Measurements from ENCODE around the gene CYFIP2. TPM values are rescaled to one million over a fixed set of nuclear protein-coding genes. Genes with fewer than 3 reads are reported as not detected.

The CYFIP2 gene
- total RNA-seq, 1 experiment from 2014 or later, result 14.3 TPM

GRCh38 chr5:157219491-157220271 lies 46.2 kb upstream of the CYFIP2 start:
- ChIA-PET POLR2A (no interaction called here), CTCF (no interaction called here)
- no peak overlapping the region for H3K4me3 Mint-ChIP-seq (ENCODE audit: unreplicated experiment)
- no peak overlapping the region for H3K27ac Mint-ChIP-seq (ENCODE audit: unreplicated experiment)
- H3K4me3 ChIP-seq (ENCODE audit: low read depth, low read length), result no peak overlapping the region
- no peaks in the 10 kb centered on the region for H3K4me1 Mint-ChIP-seq (ENCODE audit: low read depth, unreplicated experiment)
- intact Hi-C loops (cut with micrococcal nuclease; ENCODE audit: unreplicated experiment), result no loop called here
- no peaks in the 10 kb centered on the region for H3K36me3 ChIP-seq (ENCODE audit: control insufficient read depth, insufficient read depth, low read length)
- no TSS peak for BruUV-seq (replicated peaks)
- H3K27me3 ChIP-seq (replicated peaks; ENCODE audit: control insufficient read depth, insufficient read depth, low read length), result no peaks in the 10 kb centered on the region
- no peaks in the 10 kb centered on the region for H3K4me1 ChIP-seq
- no peaks in the 10 kb centered on the region for H3K9me3 Mint-ChIP-seq (ENCODE audit: unreplicated experiment)
- H3K9me3 ChIP-seq, result no peaks in the 10 kb centered on the region
- TF ChIP-seq, protein P1, sequence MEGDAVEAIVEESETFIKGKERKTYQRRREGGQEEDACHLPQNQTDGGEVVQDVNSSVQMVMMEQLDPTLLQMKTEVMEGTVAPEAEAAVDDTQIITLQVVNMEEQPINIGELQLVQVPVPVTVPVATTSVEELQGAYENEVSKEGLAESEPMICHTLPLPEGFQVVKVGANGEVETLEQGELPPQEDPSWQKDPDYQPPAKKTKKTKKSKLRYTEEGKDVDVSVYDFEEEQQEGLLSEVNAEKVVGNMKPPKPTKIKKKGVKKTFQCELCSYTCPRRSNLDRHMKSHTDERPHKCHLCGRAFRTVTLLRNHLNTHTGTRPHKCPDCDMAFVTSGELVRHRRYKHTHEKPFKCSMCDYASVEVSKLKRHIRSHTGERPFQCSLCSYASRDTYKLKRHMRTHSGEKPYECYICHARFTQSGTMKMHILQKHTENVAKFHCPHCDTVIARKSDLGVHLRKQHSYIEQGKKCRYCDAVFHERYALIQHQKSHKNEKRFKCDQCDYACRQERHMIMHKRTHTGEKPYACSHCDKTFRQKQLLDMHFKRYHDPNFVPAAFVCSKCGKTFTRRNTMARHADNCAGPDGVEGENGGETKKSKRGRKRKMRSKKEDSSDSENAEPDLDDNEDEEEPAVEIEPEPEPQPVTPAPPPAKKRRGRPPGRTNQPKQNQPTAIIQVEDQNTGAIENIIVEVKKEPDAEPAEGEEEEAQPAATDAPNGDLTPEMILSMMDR (IDR thresholded peaks at IDR 0.05; ENCODE audit: insufficient read depth in 1 of 2, low read depth in 1 of 2, low read length in 1 of 2, severe bottlenecking in 1 of 2, unreplicated experiment in 1 of 2), result no peak
- no peak for DNase-seq
- no peaks in the 10 kb centered on the region for H3K36me3 Mint-ChIP-seq (ENCODE audit: insufficient read depth, unreplicated experiment)
- no peaks in the 10 kb centered on the region for H3K27me3 Mint-ChIP-seq (ENCODE audit: insufficient read depth, unreplicated experiment)

- H3K4me3 Mint-ChIP-seq (ENCODE audit: unreplicated experiment), result no peak overlapping the region
- no peak overlapping the region for H3K27ac Mint-ChIP-seq (ENCODE audit: unreplicated experiment)
- no peaks in the 10 kb centered on the region for H3K36me3 ChIP-seq (ENCODE audit: control insufficient read depth, insufficient read depth, low read length)
- no peak overlapping the region for H3K4me3 ChIP-seq (ENCODE audit: low read depth, low read length)
- POLR2A ChIA-PET, result no interaction called here
- H3K4me1 ChIP-seq, result no peaks in the 10 kb centered on the region
- CTCF ChIA-PET, result no interaction called here
- no peaks in the 10 kb centered on the region for H3K36me3 Mint-ChIP-seq (ENCODE audit: insufficient read depth, unreplicated experiment)
- TF ChIP-seq, protein P1 (IDR thresholded peaks at IDR 0.05; ENCODE audit: insufficient read depth in 1 of 2, low read depth in 1 of 2, low read length in 1 of 2, severe bottlenecking in 1 of 2, unreplicated experiment in 1 of 2), result no peak
- H3K9me3 Mint-ChIP-seq (ENCODE audit: unreplicated experiment), result no peaks in the 10 kb centered on the region
- H3K27me3 Mint-ChIP-seq (ENCODE audit: insufficient read depth, unreplicated experiment), result no peaks in the 10 kb centered on the region
- H3K9me3 ChIP-seq, result no peaks in the 10 kb centered on the region
- DNase-seq, result no peak
- no peaks in the 10 kb centered on the region for H3K4me1 Mint-ChIP-seq (ENCODE audit: low read depth, unreplicated experiment)
- no TSS peak for BruUV-seq (replicated peaks)
- no peaks in the 10 kb centered on the region for H3K27me3 ChIP-seq (replicated peaks; ENCODE audit: control insufficient read depth, insufficient read depth, low read length)
- intact Hi-C loops (cut with micrococcal nuclease; ENCODE audit: unreplicated experiment), result no loop called here
Observed at GRCh38 chr5:157221959-157222358, 44.0 kb upstream of the CYFIP2 start.

DNA sequence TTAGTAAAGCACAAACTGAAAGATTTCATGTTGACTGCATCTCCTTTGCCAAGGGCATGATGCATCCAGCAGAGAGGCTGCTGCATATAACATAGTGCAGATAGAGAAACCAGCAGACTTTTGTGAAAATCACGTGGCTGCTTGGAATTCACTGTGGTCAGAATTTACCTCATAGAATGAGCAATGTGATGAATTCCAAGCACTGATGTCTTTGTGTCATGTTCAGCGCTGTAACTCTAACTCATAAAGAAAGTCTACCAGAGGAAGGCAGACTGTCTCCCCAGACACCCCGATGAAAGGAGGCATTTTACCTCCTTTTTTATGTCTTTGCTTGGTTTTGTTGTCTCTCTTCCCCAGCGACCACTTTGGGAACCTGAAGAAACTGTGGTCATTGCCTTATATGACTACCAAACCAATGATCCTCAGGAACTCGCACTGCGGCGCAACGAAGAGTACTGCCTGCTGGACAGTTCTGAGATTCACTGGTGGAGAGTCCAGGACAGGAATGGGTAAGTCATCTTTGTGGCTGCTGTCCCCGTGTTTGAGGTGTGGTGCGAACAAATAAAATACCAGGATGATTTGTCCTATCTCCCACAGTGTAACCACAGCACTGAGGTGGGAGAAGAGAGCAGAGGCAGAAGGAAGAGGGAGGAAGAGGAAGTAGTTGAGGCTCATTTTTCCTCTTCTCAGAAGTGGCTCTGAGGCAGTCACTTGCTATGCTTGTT lies 43.3 kb upstream of the CYFIP2 start:
- Histone ChIP-seq H3K4me3 (ENCODE audit: low read depth, low read length) (no peak overlapping the region), H3K4me1 (no peaks in the 10 kb centered on the region), H3K27me3 (replicated peaks; ENCODE audit: control insufficient read depth, insufficient read depth, low read length) (no peaks in the 10 kb centered on the region), H3K36me3 (ENCODE audit: control insufficient read depth, insufficient read depth, low read length) (no peaks in the 10 kb centered on the region), H3K9me3 (no peaks in the 10 kb centered on the region)
- intact Hi-C loops (cut with micrococcal nuclease; ENCODE audit: unreplicated experiment), result no loop called here
- TF ChIP-seq, protein P1 (IDR thresholded peaks at IDR 0.05; ENCODE audit: insufficient read depth in 1 of 2, low read depth in 1 of 2, low read length in 1 of 2, severe bottlenecking in 1 of 2, unreplicated experiment in 1 of 2), result no peak
- Mint-ChIP-seq H3K27ac (ENCODE audit: unreplicated experiment) (no peak overlapping the region), H3K4me3 (ENCODE audit: unreplicated experiment) (no peak overlapping the region), H3K27me3 (ENCODE audit: insufficient read depth, unreplicated experiment) (no peaks in the 10 kb centered on the region), H3K36me3 (ENCODE audit: insufficient read depth, unreplicated experiment) (no peaks in the 10 kb centered on the region), H3K9me3 (ENCODE audit: unreplicated experiment) (no peaks in the 10 kb centered on the region), H3K4me1 (ENCODE audit: low read depth, unreplicated experiment) (no peaks in the 10 kb centered on the region)
- CTCF ChIA-PET, result no interaction called here
- BruUV-seq (replicated peaks), result no TSS peak
- no peak for DNase-seq
- POLR2A ChIA-PET, result no interaction called here

Data from Caco-2 (cell line).